Mesenteric fat pad (tissue), 1 donor: ENCODE measurements around the gene ZBTB21. TPM values are rescaled to one million over a fixed set of nuclear protein-coding genes. Genes with fewer than 3 reads are reported as not detected.
A peak's percentile ranks its signal among the peaks of the same experiment; 100 is the strongest.
"Not testable (repeated sequence)": the region's sequence is repeated elsewhere in the genome, so short reads cannot be mapped to it uniquely, and the experiment has no call there.

Experiments
- DNase-seq: peaks from one replicate; pipeline ENCODE4 v3.0.0-alpha.2; 2020; ENCODE audit warnings: low spot score
- total RNA-seq: library from RNA; stranded (reverse); fragmentation: NEBNext Ultra II Directional; extraction: Animal tissue kit (Norgen Biotek cat#: 25700); gene quantifications from one replicate; pipeline ENCODE4 v1.2.1, GENCODE V29; 2021
- donor health status: DM: yes; HTN: yes; CAD: no.

Gene ZBTB21
- total RNA-seq, 1 donor from 2014 or later, result 19.8 TPM

DNA sequence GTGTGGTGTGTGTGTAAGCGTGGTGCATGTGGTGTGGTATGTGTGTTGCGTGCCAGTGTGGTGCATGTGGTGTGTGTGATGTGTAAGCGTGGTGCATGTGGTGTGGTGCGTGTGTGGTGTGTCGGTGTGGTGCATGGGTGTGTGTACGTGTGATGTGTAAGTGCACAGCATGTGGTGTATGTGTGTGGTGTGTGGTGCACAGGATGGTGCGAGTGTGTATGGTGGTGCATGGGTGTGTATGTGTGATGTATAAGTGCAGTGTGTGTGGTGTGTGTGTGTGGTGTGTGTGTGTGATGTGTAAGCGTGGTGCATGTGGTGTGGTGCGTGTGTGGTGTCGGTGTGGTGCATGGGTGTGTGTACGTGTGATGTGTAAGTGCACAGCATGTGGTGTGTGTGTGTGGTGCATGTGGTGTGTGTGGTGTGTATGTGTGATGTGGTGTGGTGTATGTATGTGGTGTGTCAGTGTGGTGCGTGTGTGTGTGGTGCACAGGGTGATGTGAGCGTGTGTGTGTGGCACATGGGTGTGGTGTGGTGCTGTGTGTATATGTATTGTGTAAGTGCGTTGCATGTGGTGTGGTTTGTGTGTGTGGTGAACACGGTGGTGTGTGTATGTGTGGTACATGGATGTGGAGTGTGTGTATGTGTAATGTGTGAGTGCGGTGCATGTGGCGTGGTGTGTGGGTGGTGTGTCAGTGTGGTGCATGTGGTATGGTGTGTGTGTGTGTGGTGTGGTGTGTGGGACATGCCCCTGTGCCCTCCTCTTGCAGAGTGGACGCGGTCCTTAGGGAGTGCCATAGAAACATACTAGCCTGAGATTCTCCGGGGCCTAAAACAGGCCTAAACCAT, 55.3 kb downstream of the ZBTB21 start:
- no peak for DNase-seq

DNA sequence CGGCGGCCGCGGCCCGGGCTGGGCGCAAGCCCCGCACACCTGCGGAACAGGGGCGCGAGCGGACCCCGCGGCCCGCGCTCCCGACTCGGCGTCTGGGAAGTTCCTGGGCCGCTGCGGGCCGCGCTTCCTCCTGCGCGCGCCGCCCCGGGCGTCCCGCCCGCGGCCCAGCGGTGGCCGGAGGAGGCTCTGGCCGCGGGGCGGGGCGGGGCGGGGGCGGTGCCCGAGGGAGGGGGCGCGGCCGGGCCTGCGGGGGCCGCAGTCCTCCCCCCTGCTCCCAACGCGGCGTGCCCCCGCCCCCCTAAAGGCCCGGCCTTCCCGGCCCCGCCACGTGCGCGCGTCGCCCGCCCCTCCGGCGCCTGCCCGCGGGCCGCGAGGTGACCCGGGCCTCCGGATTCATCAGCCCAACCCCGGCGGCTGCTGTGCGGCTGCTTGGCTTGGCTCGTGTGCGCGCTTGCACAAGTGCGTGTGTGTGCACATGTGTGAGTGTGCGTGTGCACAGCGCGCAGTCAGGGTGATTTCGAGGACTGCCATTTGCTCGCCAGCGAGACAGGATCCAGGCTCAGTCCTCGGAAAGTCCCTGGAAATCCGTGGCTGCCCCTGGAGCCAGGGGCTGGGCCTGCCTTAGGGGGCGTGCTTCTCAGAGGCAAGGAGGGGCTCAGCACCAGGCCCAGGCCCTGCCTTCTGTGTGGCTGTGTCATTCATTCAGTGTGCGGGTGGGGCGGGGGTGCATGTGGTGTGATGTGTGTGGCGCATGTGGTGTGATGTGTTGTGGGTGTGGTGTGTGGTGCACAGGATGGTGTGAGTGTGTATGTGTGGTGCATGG, 56.1 kb downstream of the ZBTB21 start, which contains the start of gene C2CD2:
Gene C2CD2 (minus strand): TSS at position 188 of the 823 bp plus-strand sequence. CDS start 370 bp downstream, outside the sequence.
- peak; percentile 92 for DNase-seq

DNA sequence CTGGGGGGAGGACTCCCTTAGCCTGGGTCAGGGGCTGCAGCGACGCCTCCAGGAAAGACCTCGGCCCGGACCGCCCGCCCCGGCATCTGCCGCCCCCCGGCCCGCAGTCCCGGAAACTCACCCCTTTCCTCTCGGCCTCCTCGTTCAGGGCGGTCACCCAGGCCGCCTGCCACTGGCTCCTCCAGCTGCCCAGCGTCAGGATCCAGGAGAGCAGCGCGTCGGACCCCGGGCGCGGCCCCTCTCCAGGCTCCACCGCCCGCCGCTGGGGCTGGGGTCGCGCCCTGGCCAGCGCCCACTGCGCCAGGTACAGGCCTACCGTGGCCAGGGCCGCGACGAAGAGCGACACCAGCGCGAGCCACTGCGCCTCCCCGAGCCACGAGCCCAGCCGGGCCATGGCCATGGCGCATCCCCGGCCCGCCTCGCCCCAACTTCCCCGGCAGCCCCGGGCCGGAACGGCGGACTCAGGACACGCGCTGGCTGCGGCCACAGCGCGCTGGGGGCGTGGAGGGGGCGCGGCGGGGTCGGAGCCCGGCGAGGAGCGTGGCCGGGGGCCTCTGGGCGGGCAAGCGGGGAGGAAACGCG, 56.8 kb downstream of the ZBTB21 start:
- no peak for DNase-seq

DNA sequence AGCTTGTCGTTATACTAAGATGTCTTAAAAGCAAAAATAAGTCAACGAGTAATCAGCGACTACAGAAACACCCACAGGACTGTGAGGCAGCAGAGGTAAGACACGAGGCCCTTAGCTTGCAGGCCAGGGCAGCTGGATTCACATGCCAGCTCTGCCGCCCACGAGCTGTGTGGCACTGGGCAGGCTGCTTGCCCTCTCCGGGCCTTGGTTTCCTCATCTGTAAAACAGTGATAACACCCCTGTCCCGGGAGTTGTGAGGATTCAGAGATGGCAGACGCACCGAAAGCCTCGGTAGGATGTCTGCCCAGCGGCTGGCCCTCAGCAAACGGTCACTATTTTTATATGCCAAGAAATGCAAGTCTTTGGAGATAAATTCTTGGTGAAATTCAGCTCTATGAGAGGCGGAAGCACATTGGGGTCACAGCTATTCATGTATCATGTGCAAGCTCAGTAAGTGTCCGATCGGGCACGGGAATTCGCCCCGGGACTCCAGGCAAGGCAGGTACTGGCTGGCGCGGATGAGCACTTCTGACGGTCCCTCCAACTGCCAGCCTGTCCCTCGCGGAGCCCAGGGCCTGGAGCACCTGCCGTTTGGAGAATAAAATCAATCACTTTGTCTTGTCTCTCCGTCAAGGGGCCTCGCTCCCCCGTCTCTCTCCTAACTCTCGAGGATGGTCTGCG, 57.5 kb downstream of the ZBTB21 start:
- no peak for DNase-seq

DNA sequence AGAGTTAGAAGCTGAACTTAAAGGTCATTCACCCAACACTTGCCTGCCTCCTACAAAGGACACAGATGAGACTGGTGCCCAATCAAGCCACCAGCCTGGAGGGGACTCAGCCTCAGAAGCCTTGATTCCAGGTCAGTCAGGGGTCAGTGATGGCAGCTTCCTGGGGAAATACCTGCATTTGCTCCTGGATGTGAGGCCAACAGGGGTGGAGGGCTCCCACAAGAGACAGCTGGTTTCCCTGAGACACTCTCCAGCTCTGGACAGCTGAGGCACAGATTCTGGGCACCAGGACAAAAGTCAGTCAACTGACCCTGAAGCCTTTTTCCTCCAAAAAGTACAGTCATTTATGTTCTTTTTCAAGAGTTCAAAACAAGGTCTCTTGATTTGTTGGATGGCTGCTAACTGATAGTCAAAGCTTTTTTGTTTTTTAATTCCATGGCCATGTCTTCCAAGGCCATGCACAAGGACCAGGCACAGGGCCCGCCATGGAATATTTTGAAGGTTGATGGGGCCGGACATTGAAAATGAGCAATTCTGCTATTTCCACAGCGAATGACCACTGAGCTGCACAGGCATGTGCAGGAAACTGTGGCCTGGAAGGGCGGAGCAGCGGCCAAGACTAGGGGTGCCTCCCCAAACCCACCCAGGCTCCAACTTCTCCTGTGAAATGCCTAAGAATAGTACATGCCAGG, 58.1 kb downstream of the ZBTB21 start:
- no peak for DNase-seq

DNA sequence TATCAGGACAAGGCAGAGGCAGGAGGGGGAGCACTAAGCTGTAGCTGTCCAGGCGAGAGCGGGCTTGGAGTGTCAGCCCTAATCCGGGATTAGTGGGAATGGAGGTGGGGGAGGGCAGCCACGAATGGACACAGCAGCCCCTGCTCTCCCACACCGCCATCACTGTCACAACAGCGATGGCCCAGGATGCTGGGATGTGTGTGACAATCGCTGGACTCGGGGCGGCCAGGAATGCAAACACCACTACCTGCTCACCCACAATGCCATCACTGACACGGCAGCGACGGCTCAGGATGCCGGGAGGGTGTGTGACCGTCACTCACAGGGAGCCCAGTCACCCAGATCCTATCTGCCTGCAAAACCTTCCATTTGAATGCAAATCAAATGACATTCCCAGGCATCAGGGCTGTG, 59.2 kb downstream of the ZBTB21 start:
- DNase-seq, result no peak

DNA sequence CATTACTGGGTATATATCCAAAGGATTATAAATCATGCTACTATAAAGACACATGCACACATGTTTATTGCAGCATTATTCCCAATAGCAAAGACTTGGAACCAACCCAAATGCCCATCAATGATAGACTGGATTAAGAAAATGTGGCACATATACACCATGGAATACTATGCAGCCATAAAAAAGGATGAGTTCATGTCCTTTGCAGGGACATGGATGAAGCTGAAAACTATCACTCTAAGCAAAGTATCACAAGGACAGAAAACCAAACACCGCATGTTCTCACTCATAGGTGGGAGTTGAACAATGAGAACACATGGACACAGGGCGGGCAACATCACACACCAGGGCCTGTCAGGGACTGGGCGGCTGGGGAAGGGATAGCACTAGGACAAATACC, 60.5 kb downstream of the ZBTB21 start:
- DNase-seq, result not testable (repeated sequence)

DNA sequence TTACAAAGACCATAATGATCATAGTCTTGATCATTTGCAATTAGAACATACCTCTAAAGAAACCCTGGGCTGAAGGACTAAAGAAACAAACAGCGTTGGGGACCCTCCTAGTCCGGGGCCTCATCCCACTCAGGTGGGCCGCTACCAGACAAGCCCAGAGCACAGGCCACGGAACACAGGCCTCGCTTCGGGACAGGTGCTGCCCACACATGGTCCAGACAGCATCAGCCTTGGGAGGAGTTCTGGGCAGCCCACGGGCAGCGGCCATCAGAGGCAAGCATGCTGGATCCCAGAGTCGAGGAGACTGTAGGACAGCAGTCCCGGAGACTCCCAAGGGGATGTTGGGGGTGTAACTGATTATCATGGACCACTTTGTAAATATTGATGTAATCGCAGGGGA, 61.3 kb downstream of the ZBTB21 start:
- DNase-seq, result no peak

DNA sequence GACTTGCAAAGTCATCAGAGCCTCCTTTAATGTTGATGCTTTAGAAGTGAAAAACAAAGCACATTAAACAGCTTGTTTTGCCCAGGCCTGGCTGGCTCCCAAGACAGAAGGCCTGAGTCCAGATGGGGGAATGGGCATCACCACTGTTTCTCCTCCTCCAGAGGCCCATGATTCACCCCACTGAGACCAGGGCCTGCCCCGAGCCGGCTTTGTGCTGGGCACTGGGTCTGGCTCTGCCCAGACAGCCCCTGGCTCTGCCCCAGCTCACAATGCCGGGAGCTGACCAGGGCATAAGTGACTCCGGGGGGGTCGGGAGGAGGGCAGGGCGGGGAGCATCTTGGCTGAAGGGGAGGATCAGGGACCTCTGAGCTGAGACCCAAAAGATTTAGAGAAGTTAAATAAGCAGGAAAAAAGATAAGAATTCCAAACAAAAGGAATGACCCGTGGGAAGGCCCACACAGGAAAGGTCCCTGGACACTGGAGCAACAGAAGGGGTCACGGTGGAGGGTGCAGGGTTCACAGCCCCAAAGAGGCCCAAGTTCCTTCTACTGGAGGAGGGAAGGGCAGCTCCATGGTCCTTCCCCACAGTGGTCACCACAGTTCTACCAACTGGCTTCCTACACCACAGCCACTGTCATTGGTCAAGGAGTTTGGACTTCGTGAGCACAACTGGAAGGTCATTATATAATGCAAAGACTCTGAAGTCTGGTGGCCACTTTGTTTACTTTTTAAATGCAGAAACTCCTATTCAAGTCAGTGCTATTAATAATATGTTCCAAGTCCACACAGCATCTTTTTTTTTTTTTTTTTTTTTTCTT, 61.9 kb downstream of the ZBTB21 start:
- DNase-seq, result no peak

DNA sequence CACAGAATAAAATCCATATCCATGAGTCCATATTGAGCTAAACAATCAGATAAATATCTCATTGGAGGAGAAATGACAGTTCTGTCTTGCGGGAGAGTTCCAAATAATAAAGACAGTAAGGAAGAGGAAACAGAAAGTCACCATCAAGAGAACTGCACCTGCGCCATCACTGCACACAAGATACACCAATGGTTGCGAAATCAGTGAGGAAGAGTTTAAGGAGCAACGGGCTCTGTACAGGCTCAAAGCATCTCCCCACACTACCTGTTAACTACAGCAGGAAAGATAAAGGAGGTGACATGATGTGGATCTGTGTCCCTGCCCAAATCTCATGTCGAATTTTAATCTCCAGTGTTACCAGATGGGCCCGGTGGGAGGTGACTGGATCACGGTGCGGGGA, 64.2 kb downstream of the ZBTB21 start:
- no peak for DNase-seq

DNA sequence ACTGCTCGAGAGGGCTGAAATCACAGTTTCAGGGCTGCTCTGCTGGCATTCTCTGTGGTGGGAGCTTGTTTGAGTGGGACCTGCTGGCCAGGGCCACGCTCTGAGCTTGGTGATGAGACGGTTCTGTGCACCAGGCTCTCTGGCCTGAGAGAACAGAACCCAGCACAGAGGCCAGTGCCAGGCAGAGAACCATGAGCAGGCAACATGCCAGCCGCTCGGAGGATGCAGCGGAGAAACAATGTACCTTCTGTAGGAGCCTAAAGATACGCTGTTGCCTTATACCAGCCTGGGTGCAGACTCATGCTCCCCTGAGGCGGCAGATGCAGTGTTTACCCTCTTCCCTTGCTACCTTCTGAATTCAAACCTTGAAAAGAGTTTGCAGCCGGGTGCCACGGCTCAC, 66.3 kb downstream of the ZBTB21 start:
- no peak for DNase-seq

DNA sequence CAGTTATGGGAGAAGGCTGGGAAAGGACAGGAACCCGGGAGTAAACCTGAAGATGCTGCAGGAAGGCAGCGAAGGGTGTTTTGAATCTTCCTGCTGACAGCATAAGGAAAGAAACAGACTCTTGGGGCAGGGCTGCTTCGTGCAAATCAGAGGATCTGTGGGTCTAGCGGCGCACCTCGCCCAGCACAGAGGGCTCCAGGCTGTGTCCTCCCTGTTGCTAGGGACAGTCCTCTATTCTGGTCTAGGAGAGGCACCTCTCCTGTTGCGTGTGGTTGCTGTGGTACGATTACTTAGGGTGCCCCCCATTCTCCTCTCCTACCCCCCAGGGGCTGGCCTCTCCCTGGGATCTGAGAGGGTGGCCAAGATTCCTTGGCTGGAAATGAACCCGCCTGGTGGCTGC, 67.7 kb downstream of the ZBTB21 start:
- DNase-seq, result no peak

DNA sequence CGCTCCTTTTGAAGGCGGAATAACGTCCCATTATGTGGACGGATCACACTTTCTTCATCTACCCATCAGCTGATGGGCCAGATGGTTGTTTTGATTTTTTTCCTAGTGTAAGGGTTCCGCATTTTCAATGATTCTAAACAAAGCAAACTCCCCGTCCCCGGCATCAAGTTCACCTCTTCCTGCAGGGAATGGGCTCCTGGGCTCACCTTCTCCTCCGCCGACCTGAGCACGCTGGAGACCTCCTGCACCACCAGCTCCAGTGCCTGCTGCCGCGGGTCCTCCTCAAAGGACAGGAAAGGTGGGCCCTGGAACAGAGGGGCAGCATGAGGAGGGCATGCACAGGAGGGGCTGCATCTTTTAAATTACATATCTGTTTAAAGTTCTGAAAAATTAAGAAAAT, 68.2 kb downstream of the ZBTB21 start:
- DNase-seq, result no peak

DNA sequence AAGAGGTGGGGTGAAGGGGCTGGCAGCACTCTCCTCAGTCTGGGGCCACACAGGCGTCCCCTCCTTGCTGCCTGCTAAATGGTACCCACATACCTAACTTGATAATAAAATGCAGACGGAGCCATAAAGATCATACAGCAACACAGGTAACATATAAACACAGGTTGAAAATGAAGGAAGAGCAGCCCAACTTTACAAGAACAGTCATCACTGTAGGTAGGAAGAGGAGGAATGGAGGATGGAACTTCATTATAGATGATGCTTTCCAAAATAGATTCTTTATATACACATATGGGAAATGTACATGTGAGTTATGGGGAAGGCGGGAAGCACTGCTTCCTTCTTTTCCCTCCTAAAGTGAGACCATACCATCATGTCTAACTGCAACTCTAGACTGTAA, 69.7 kb downstream of the ZBTB21 start:
- no peak for DNase-seq

DNA sequence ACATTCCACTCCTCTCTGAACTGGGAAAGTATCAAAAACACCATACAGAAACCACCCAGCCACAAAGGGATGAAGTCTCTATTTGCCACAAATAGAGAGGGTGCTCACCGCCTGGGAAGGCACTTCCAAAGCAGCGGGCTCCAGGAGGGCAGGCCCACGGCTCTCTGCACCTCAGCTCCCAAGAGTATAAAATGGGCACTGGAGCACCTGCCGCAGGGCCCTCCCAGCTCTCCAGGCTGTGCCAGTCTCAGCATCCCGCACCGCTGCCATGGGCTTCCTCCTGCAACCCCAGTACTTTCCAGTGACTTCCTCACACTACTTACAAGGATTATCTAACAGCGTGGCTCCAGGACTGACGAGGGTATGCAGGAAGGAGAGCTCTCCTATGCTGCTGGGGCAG, 70.8 kb downstream of the ZBTB21 start:
- no peak for DNase-seq

Other genes starting within 250 kb of the ZBTB21 start
- gene RIPK4, start 243.3 kb downstream of the ZBTB21 start, total RNA-seq, result not detected
- 8.0 TPM for gene PRDM15, start 131.0 kb downstream of the ZBTB21 start, total RNA-seq
- gene C2CD2, start 56.3 kb downstream of the ZBTB21 start, total RNA-seq, result 125 TPM
- not detected for gene UMODL1, start 61.0 kb upstream of the ZBTB21 start, total RNA-seq
- gene ABCG1, start 208.8 kb upstream of the ZBTB21 start, total RNA-seq, result 25.9 TPM